Testis (tissue), 2 donors: ENCODE measurements around the gene MAN1C1.

Experiments
- POLR2A ChIP-seq: fragments of 450-650 bp; IDR thresholded peaks from one replicate; pipeline ENCODE4 v1.6.1; 2017; ENCODE audit warnings: antibody characterized with exemption, mild to moderate bottlenecking, moderate library complexity
- TF ChIP-seq, protein P1 (sequence below), 3 experiments: fragments of 450-650 bp in 2 of 3; fragments of 200-600 bp in 1 of 3; sonication (generic) in 1 of 3; IDR thresholded peaks; one replicate each; pipeline ENCODE4 v1.5.1; 2016 to 2019; ENCODE audit warnings: antibody characterized with exemption in 3 of 3, mild to moderate bottlenecking in 2 of 3, moderate library complexity in 1 of 3

DNA sequence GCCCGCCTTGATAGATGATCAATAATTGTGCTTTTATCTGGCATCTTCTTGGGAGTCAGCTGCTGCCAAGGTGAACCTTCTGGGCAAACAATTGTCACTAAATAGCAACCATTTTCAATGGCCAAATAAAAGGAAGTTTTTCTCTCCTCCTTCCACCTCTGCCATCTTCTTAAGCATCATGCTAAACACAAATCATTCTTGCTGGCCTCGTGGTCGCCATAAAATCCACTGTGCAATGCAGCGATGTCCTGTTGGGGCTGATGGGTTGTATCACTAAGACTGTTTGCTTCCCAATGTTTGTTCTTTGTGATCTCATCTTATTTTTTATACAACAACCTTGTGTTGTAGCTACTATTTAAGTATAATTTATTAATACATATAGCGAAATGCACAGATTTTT, 8.0 kb downstream of the MAN1C1 start:
- TF ChIP-seq, protein P1, sequence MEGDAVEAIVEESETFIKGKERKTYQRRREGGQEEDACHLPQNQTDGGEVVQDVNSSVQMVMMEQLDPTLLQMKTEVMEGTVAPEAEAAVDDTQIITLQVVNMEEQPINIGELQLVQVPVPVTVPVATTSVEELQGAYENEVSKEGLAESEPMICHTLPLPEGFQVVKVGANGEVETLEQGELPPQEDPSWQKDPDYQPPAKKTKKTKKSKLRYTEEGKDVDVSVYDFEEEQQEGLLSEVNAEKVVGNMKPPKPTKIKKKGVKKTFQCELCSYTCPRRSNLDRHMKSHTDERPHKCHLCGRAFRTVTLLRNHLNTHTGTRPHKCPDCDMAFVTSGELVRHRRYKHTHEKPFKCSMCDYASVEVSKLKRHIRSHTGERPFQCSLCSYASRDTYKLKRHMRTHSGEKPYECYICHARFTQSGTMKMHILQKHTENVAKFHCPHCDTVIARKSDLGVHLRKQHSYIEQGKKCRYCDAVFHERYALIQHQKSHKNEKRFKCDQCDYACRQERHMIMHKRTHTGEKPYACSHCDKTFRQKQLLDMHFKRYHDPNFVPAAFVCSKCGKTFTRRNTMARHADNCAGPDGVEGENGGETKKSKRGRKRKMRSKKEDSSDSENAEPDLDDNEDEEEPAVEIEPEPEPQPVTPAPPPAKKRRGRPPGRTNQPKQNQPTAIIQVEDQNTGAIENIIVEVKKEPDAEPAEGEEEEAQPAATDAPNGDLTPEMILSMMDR (IDR thresholded peaks at IDR 0.05): no peak
- TF ChIP-seq POLR2A: no peak
